OCI-LY1 (cell line): ENCODE data around the gene SF3B2.

ENCODE experiments used
- H2AFZ ChIP-seq: fragments of 200-600 bp; sonication (generic), shearing (Covaris generic); 2 replicates; pipeline ENCODE4 v1.6.0; 2014; ENCODE audit warnings: antibody characterized with exemption, mild to moderate bottlenecking, low read length
- H3F3A ChIP-seq: fragments of 200-600 bp; sonication (generic), shearing (Covaris generic); 2 replicates; pipeline ENCODE4 v1.6.0; 2014; ENCODE audit warnings: mild to moderate bottlenecking, antibody characterized with exemption, low read length, moderate library complexity; ENCODE audit not compliant: insufficient read depth
- H3K27ac ChIP-seq: fragments of 200-600 bp; sonication (generic); 2 replicates; pipeline ENCODE4 v1.5.1; 2014; ENCODE audit warnings: low read length, mixed run types, mild to moderate bottlenecking, low read depth; ENCODE audit not compliant: poor library complexity, severe bottlenecking
- H3K27me3 ChIP-seq: fragments of 200-600 bp; sonication (generic); 2 replicates; pipeline ENCODE4 v1.6.0; 2014; ENCODE audit warnings: antibody characterized with exemption, mild to moderate bottlenecking, low read length, moderate library complexity; ENCODE audit not compliant: insufficient read depth
- H3K36me3 ChIP-seq: fragments of 200-600 bp; sonication (generic); 2 replicates; pipeline ENCODE4 v1.6.1; 2014; ENCODE audit warnings: mild to moderate bottlenecking, antibody characterized with exemption, low read length, moderate library complexity, mixed read lengths; ENCODE audit not compliant: insufficient read depth
- H3K4me1 ChIP-seq: fragments of 200-600 bp; sonication (generic); 2 replicates; pipeline ENCODE4 v1.5.1; 2014; ENCODE audit warnings: mild to moderate bottlenecking, low read length, moderate library complexity; ENCODE audit not compliant: insufficient read depth, severe bottlenecking
- H3K4me2 ChIP-seq: fragments of 200-600 bp; sonication (generic), shearing (Covaris generic); 2 replicates; pipeline ENCODE4 v1.6.1; 2014; ENCODE audit warnings: low read length
- H3K4me3 ChIP-seq: fragments of 200-600 bp; sonication (generic); 2 replicates; pipeline ENCODE4 v1.5.1; 2014; ENCODE audit warnings: low read length, low read depth, mild to moderate bottlenecking, mixed read lengths; ENCODE audit not compliant: poor library complexity, severe bottlenecking
- H3K79me2 ChIP-seq: fragments of 200-600 bp; shearing (Covaris generic); 2 replicates; pipeline ENCODE4 v1.6.1; 2016; ENCODE audit warnings: mixed run types, low read length, mixed read lengths; ENCODE audit not compliant: insufficient read depth
- H3K9ac ChIP-seq: fragments of 200-600 bp; sonication (generic), shearing (Covaris generic); 2 replicates; pipeline ENCODE4 v1.6.1; 2014; ENCODE audit warnings: mild to moderate bottlenecking, low read length, mixed read lengths
- H3K9me2 ChIP-seq: fragments of 200-600 bp; sonication (generic), shearing (Covaris generic); 2 replicates; pipeline ENCODE4 v1.6.1; 2014; ENCODE audit warnings: low read depth, mild to moderate bottlenecking, low read length, mixed read lengths
- H3K9me3 ChIP-seq: fragments of 200-600 bp; shearing (Covaris generic); 2 replicates; pipeline ENCODE4 v1.6.1; 2014; ENCODE audit warnings: low read length, mixed read lengths
- H4K20me1 ChIP-seq: fragments of 200-600 bp; sonication (generic), shearing (Covaris generic); 2 replicates; pipeline ENCODE4 v1.6.0; 2016; ENCODE audit warnings: mild to moderate bottlenecking, low read length; ENCODE audit not compliant: insufficient read depth
- EZH2 ChIP-seq: fragments of 200-600 bp; sonication (generic), shearing (Covaris generic); IDR thresholded peaks from 2 replicates; pipeline ENCODE4 v1.8.0; 2017; ENCODE audit warnings: borderline replicate concordance, mixed run types, mild to moderate bottlenecking, antibody characterized with exemption, low read length, moderate library complexity, mixed read lengths
- TF ChIP-seq, protein P1 (sequence below): fragments of 200-600 bp; sonication (generic), shearing (Covaris generic); IDR thresholded peaks from 2 replicates; pipeline ENCODE4 v1.5.1; 2017; ENCODE audit warnings: mild to moderate bottlenecking, antibody characterized with exemption, low read length, moderate library complexity, mixed read lengths

SF3B2 gene

DNA sequence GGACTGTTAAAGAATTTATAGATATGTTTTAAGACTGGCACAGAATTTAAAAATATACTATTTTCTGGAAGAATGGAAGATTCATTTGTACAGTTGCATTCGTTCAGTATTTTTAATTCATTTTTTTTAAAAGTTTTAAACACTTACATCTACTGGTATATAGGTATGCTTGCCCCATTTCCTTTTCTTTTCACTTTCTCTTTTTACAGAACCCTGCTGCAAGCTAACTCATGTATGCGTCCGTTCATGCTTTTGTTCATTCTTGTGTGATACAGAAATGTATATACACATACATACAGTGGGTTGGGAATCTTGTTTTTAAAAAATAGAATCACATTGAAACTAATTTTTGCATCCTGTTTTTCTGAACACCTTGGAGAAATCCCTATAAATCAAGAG lies 48.9 kb downstream of the SF3B2 start:
- Histone ChIP-seq H4K20me1 (no peaks in the 10 kb centered on the region), H2AFZ (no peak overlapping the region), H3K79me2 (peaks cover 35% of the 10 kb centered on the region), H3K36me3 (no peaks in the 10 kb centered on the region), H3K9me3 (no peaks in the 10 kb centered on the region), H3K4me3 (peak overlapping the region; percentile 53), H3K9ac (peak overlapping the region; percentile 71), H3K4me2 (peak overlapping the region; percentile 82), H3K4me1 (peaks cover 78% of the 10 kb centered on the region), H3K27me3 (no peaks in the 10 kb centered on the region), H3K27ac (peak overlapping the region; percentile 94), H3K9me2 (no peaks in the 10 kb centered on the region), H3F3A (no peaks in the 10 kb centered on the region)
- TF ChIP-seq, protein P1, sequence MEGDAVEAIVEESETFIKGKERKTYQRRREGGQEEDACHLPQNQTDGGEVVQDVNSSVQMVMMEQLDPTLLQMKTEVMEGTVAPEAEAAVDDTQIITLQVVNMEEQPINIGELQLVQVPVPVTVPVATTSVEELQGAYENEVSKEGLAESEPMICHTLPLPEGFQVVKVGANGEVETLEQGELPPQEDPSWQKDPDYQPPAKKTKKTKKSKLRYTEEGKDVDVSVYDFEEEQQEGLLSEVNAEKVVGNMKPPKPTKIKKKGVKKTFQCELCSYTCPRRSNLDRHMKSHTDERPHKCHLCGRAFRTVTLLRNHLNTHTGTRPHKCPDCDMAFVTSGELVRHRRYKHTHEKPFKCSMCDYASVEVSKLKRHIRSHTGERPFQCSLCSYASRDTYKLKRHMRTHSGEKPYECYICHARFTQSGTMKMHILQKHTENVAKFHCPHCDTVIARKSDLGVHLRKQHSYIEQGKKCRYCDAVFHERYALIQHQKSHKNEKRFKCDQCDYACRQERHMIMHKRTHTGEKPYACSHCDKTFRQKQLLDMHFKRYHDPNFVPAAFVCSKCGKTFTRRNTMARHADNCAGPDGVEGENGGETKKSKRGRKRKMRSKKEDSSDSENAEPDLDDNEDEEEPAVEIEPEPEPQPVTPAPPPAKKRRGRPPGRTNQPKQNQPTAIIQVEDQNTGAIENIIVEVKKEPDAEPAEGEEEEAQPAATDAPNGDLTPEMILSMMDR, result no peak
- no peak for TF ChIP-seq EZH2

DNA sequence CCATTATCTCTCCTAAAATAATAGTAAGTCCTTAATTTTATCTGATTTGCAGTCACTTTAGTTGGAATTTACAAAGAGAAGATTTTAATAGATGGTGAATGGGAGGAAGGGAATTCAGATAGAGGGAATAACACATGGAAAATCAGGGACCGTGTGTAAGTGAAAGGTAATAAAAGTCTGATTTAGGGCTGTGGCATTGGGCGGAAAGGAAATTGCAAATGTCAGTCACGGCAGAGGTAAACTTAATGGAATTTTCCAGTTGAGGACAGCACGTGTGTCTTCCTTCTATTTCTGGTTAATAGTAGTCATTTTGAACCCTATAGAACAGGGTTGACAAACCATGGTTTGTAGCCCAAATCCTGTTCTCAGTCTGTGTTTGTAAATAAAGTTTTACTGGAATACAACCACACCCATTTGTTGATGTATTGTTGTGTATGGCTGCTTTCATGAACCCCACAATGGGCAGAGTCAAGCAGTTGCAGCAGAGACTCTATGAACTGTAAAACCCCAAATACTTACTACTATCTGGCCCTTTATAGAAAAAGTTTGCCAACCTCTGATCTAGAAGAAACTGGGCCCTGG lies 52.0 kb downstream of the SF3B2 start:
- Histone ChIP-seq H3K9me3 (no peaks in the 10 kb centered on the region), H3K79me2 (peaks cover 35% of the 10 kb centered on the region)

DNA sequence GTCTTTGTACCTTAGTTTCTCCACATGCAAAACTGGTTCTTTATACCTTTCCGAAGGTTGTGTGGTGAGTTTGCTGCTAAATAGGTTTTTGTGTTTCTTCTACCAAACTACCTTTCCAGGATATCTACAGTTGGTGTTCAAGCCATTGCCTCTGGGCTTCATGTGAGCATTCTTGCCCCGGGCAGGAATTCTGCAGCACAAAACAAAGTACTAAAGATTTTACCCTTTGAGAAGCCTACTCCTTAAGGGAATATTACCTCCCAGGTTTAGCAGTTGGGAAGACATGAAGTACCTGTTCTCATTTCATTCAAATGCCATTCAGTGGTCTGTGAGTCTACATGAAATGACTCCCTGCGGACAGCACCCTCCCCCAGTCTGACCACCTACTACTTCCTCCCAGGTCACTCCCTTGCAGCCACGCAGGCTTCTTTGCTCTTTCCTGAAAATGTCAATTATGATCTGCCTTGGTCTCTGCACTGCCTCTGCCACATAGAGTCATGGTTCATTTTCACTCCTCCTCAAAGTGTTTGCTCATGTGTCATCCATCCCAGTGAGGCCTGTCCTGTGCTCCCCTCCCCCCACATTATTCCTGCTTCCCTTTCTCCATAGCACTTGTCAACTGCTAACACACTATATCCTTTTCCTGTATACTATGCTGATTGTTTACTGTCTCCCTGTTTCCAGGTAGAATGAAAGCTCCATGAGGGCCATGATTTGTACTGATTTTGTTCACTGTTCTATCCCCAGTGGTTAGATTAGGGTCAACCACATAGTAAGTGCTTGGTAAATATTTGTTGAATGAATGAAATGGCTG lies 54.8 kb downstream of the SF3B2 start:
- Histone ChIP-seq H3K9ac (no peak overlapping the region), H2AFZ (no peak overlapping the region), H3K27ac (peak overlapping the region; percentile 47), H4K20me1 (no peaks in the 10 kb centered on the region), H3K9me2 (no peaks in the 10 kb centered on the region), H3F3A (no peaks in the 10 kb centered on the region), H3K79me2 (peaks cover 27% of the 10 kb centered on the region), H3K4me3 (no peak overlapping the region), H3K4me2 (no peak overlapping the region), H3K4me1 (peaks cover 79% of the 10 kb centered on the region), H3K27me3 (no peaks in the 10 kb centered on the region), H3K36me3 (peaks cover 8% of the 10 kb centered on the region; the same call in 1 of the 2 replicates), H3K9me3 (no peaks in the 10 kb centered on the region)
- TF ChIP-seq, protein P1, result no peak
- no peak for TF ChIP-seq EZH2

More for the DNA sequence above, 52.0 kb downstream of the SF3B2 start:
- Histone ChIP-seq H3K9ac (no peak overlapping the region; the same call in 1 of the 2 replicates), H3K36me3 (peaks cover 8% of the 10 kb centered on the region; the same call in 1 of the 2 replicates), H3K27ac (peak overlapping the region; percentile 63), H4K20me1 (no peaks in the 10 kb centered on the region), H3F3A (no peaks in the 10 kb centered on the region), H3K4me1 (peaks cover 77% of the 10 kb centered on the region), H3K27me3 (no peaks in the 10 kb centered on the region), H3K4me3 (no peak overlapping the region), H3K4me2 (peak overlapping the region; percentile 25), H2AFZ (no peak overlapping the region), H3K9me2 (no peaks in the 10 kb centered on the region)
- TF ChIP-seq EZH2, result no peak
- TF ChIP-seq, protein P1, result no peak
